Activated T-cell treated with anti-CD3 and anti-CD28 coated beads, Interleukin-2, amount 50 U/mL, for 48 hours (primary cell): ENCODE results near the gene TEX30.

Experiments
- DNase-seq, 2 experiments: peaks; one replicate each; pipeline ENCODE4 v3.0.0-alpha.2; 2020

TEX30 gene

DNA sequence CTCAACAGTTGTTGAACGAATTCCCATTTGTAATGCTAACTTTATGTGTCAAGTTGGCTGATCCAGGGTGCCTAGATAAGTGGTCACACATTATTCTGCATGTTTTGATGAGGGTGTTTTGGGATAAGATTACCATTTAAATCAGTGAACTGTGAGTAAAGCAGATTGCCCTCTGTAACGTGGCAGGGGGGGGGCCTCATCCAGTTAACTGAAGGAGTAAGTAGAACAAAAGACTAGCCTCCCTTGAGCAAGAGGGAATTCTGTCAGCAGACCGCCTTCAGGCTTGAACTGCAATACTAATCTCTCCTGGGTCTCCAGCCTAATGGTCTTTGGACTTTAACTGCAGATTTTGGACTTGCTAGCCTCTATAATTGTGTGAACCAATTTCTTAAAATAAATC is 4.2 kb upstream of the TEX30 start:
- no peak for DNase-seq

GRCh38 chr13:102776271-102776670 is 2.7 kb upstream of the TEX30 start:
- no peak for DNase-seq

- DNase-seq = no peak
These were observed 1.3 kb upstream of the TEX30 start for GRCh38 chr13:102774591-102775520.

DNA sequence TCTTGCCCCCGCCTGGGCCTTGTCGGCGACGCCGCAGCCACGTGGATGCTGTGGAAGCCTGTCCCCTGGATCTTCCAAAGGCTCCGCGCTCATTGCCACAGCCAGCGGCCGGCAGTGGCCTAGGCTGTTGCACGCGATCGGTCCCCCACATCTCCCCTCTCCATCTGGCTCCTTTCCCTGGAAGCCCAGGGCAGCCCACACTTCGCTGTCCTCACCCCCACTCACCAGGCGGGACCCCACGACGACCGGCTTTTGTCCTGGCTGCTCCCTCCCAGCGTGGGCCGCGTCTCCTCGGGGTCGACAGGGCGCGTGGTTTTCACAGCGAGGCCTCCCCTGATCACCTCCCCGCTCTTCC is 605 bp upstream of the TEX30 start:
- DNase-seq = no peak

GRCh38 chr13:102772042-102772425 is 1.6 kb downstream of the TEX30 start:
- no peak for DNase-seq

- no peak for DNase-seq
These were observed 2.1 kb downstream of the TEX30 start for GRCh38 chr13:102771298-102772041.

- DNase-seq = no peak
These were observed 3.2 kb downstream of the TEX30 start for GRCh38 chr13:102770435-102770834.

- DNase-seq = no peak
These were observed 3.9 kb downstream of the TEX30 start for GRCh38 chr13:102769679-102770078.

GRCh38 chr13:102768909-102769308 is 4.7 kb downstream of the TEX30 start:
- no peak for DNase-seq

DNA sequence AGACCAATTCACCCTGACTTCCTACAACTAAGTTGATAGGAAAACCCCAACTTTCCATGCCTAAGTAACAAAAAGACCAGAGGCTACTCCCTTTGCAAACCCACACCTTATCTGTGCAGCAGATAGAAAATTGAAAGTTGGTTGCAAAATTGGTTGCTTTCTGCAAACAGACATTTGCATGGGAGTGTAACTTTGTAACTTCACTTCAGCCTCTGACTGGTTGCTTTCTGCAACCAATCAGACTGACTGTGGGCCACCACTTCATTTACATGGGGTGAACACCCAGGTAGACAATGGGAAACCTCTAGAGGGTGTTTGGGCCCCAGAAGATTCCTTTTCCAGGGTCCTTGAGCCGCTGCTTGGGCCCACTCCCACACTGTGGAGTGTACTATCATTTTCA is 9.8 kb downstream of the TEX30 start:
- no peak for DNase-seq

- DNase-seq = no peak
These were observed 12.5 kb downstream of the TEX30 start for GRCh38 chr13:102761071-102761470.

GRCh38 chr13:102758842-102759241 is 14.7 kb downstream of the TEX30 start:
- DNase-seq = no peak

DNA sequence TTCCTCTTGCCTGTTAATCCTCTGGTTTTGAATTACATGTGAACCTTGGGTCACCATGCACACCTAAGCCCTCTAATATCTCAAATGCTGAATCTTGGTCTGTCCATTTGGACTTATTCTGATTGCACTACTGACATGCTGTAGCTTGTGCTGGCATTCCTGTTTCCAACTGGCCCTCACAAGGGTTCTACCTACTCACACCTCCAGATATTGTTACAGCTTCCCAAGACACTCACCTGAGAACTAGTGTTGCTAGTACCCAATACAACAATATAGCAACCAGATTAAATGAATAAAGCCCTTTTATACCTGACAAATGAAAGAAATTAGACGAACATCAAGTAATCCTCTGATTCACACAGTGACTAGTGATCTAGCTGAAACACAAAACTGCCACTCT is 16.6 kb downstream of the TEX30 start:
- no peak for DNase-seq

DNA sequence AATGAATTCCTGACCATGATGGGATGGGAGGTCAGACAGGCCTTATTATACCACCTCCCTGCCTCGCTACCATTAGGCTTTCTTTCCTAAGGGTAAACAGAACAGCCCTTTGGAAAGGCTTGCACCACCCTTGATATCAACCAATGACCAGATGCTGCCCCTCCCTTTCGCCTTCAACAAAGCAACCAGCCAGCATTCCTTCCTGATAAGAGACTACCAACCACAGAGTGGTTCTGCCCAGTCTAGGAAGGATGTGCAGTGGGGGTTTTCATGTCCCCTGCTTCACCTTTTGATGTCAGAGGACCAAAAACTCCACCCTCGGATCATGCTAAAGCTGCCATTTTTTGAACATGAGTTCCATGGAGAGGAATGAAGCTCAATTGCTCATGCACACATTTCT is 21.7 kb downstream of the TEX30 start:
- no peak for DNase-seq

DNA sequence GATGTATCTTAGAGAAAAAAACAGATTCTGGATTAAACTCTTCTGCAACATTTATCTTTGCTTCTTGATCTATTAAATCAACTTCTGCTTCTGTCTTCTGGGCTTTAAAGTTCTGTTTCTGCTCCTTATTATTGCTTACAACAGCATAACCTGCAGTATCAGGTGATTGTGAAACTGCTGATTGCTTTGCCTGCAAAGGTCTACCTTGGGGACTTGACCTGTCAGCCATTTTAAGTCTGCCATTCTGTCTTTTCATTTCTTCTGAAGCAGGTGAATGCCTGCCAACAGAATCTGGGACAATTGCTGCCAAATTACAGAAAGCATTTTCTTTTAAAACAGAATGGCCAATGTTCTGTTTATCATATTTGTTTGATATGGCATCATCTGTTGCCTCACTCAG is 31.1 kb downstream of the TEX30 start:
- no peak for DNase-seq

GRCh38 chr13:102742101-102742500 is 31.5 kb downstream of the TEX30 start:
- DNase-seq = no peak

- DNase-seq = no peak
These were observed 43.9 kb downstream of the TEX30 start for GRCh38 chr13:102729560-102730270.

DNA sequence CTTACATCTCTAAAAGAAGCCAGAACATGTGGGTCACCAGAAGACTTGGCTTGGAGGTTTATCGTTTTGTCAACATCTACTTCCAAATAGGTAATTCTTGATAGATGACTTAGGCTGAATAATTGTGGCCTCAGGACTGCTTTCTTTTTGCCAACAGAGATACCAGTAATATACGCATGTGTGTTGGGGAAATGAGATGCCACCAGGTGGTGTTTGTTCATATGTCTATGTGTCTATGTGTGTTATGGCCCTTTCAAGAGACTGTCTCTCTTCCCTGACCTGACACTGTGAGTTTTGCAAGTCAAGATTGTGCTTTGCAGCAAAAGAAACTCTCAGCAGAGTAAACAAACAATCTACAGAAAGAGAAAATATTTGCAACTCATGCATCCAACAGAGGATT is 47.2 kb downstream of the TEX30 start:
- no peak for DNase-seq

DNA sequence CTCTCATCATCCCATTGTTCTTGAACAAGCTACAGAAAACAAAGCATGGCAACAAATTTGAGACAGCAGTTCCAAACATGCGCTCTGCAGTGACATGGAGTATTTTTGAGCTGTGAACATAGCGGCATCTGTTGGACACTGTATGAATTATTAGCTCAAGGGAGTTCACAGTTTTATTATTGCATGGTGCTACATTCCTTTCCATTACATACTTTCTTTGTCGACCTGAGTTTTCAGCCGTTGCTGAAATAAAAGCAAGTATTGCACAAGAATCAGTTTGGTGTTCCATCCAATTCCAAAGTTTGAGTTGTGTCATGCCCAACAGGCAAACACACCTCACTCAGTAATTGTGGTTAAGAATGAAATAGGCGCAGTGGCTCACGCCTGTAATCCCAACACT is 48.7 kb downstream of the TEX30 start:
- no peak for DNase-seq

DNA sequence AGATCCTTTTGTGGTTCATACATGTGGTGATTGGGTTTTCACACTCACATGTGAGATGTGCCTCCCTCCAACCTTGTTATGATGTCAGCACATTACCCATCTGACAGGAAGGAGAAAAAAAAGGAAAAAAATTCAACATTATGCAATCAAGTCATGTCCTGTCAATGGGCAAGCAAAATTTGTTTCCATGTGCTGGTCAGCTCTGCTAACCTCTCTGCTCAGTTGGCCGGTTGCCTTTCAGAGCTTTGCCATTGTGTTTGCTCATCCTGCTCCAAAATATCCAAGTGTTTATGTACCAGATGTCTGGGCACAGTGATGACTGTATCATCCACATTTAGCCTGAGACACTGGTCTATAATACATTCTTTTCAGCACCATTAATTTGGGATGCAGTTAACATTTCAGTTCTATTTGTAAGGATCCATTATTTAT is 51.8 kb downstream of the TEX30 start:
- DNase-seq = no peak

- no peak for DNase-seq
These were observed 54.8 kb downstream of the TEX30 start for GRCh38 chr13:102718746-102719145.
